ENCODE measurements around the gene CLDN14. TPM values are rescaled to one million over a fixed set of nuclear protein-coding genes. Genes with fewer than 3 reads are reported as not detected.

The CLDN14 gene
- total RNA-seq, 2 donors from 2014 or later = 0.17 TPM; not detected in 1

GRCh38 chr21:36507397-36508018 lies 27.6 kb upstream of the CLDN14 start:
- DNase-seq = no peak
- TF ChIP-seq CTCF (IDR thresholded peaks at IDR 0.05) = no peak
- H3K4me3 ChIP-seq = no peak overlapping the region
- no peaks in the 10 kb centered on the region for H3K9me3 ChIP-seq
- no peaks in the 10 kb centered on the region for H3K27me3 ChIP-seq
- H3K9ac ChIP-seq (ENCODE audit: low read depth in 2 of 2, low read length in 2 of 2) = no peak overlapping the region
- H3K4me1 ChIP-seq = no peaks in the 10 kb centered on the region
- H3K27ac ChIP-seq = no peak overlapping the region
- intact Hi-C loops (cut with DNase I) = loop anchor here (5.0 kb wide), 1 partner anchor 420 kb away; no protein-coding TSS in a partner anchor
- no peaks in the 10 kb centered on the region for H3K36me3 ChIP-seq

GRCh38 chr21:36506482-36506881 lies 26.6 kb upstream of the CLDN14 start:
- no peak overlapping the region for H3K27ac ChIP-seq
- no peak for DNase-seq
- H3K36me3 ChIP-seq = no peaks in the 10 kb centered on the region
- H3K27me3 ChIP-seq = no peaks in the 10 kb centered on the region
- no peak overlapping the region for H3K4me3 ChIP-seq
- no peak for TF ChIP-seq CTCF (IDR thresholded peaks at IDR 0.05)
- H3K9ac ChIP-seq (ENCODE audit: low read depth in 2 of 2, low read length in 2 of 2) = no peak overlapping the region
- H3K4me1 ChIP-seq = no peaks in the 10 kb centered on the region
- intact Hi-C loops (cut with DNase I) = loop anchor here (5.0 kb wide), 1 partner anchor 421 kb away; no protein-coding TSS in a partner anchor
- H3K9me3 ChIP-seq = no peaks in the 10 kb centered on the region

DNA sequence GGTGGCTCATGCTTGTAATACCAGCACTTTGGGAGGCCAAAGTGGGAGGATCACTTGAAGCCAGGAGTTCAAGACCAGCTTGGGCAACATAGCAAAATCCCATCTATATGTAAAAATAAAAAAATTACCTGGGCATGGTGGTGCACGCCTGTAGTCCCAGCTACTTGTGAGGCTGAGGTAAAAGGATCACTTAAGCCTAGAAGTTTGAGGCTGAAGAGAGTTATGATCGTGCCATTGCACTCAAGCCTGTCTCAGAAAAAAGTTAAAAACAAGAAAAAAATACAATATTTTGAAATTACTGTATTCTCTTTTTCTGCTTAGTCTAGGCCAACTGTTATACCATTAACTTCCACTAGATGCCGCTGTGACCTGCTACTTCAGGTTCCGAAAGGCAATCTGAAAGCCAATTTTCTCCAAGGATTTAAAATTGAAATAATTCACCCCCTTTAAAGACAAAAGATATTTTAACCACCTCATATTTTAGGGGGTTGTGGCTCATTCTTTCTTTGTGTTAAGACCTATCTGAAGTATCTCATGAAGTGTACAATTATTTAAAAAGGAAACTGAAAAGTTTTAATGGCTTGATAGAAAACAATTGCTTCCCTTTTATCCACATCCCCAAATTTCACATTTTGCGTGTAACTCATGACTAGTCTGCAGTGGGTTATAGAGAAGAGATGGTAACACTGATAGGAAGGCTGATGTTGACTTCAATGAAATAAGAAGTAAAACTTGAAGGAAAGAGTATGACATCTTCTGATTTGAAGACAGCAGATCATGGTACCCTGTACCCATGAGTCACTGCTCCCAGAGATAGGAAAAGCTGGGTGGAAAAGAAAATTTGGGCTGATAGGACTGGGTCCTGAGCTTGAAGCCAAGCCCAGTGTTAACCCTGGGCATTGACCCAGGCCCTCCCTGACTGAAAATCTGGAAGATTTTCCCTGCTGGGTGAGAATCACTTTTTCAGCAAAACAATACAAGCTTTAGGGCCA lies 24.4 kb upstream of the CLDN14 start:
- Histone ChIP-seq H3K9ac (ENCODE audit: low read depth in 2 of 2, low read length in 2 of 2) (no peak overlapping the region), H3K36me3 (no peaks in the 10 kb centered on the region), H3K4me1 (no peaks in the 10 kb centered on the region), H3K4me3 (no peak overlapping the region), H3K9me3 (no peaks in the 10 kb centered on the region), H3K27ac (no peak overlapping the region), H3K27me3 (no peaks in the 10 kb centered on the region)
- intact Hi-C loops (cut with DNase I) = loop anchor here (5.0 kb wide), 2 partner anchors 243 to 423 kb away; no protein-coding TSS in a partner anchor
- DNase-seq = peak; percentile 48
- TF ChIP-seq CTCF (IDR thresholded peaks at IDR 0.05) = peak; percentile 90

GRCh38 chr21:36502365-36502764 lies 22.4 kb upstream of the CLDN14 start:
- Histone ChIP-seq H3K27me3 (no peaks in the 10 kb centered on the region), H3K36me3 (no peaks in the 10 kb centered on the region), H3K9me3 (no peaks in the 10 kb centered on the region), H3K9ac (ENCODE audit: low read depth in 2 of 2, low read length in 2 of 2) (no peak overlapping the region), H3K4me1 (no peaks in the 10 kb centered on the region), H3K4me3 (no peak overlapping the region), H3K27ac (no peak overlapping the region)
- intact Hi-C loops (cut with DNase I) = loop anchor here (5.0 kb wide), 1 partner anchor 245 kb away; no protein-coding TSS in a partner anchor
- no peak for DNase-seq
- no peak for TF ChIP-seq CTCF (IDR thresholded peaks at IDR 0.05)

GRCh38 chr21:36501589-36501892 lies 21.6 kb upstream of the CLDN14 start:
- no peak for DNase-seq

More at GRCh38 chr21:36501589-36501892, 21.6 kb upstream of the CLDN14 start:
- Histone ChIP-seq H3K4me3 (no peak overlapping the region), H3K27ac (no peak overlapping the region), H3K9ac (ENCODE audit: low read depth in 2 of 2, low read length in 2 of 2) (no peak overlapping the region), H3K27me3 (no peaks in the 10 kb centered on the region), H3K4me1 (no peaks in the 10 kb centered on the region), H3K9me3 (no peaks in the 10 kb centered on the region), H3K36me3 (no peaks in the 10 kb centered on the region)
- intact Hi-C loops (cut with DNase I) = loop anchor here (5.0 kb wide), 1 partner anchor 246 kb away; no protein-coding TSS in a partner anchor
- no peak for TF ChIP-seq CTCF (IDR thresholded peaks at IDR 0.05)

Data from colonic mucosa (tissue), 4 donors.